ENCODE measurements around the gene GTF2A1L. TPM values are rescaled to one million over a fixed set of nuclear protein-coding genes. Genes with fewer than 3 reads are reported as not detected.

The GTF2A1L gene
- total RNA-seq, 4 donors from 2014 or later, result 0.35 to 86.8 (median 66.9) TPM; not detected in 1

GRCh38 chr2:48651158-48651790 is 33.6 kb downstream of the GTF2A1L start:
- no peak overlapping the region for H3K4me3 ChIP-seq
- no peaks in the 10 kb centered on the region for H3K4me1 ChIP-seq
- DNase-seq, result no peak
- H3K36me3 ChIP-seq, result no peaks in the 10 kb centered on the region
- no peaks in the 10 kb centered on the region for H3K27me3 ChIP-seq
- no peaks in the 10 kb centered on the region for H3K9me3 ChIP-seq
- TF ChIP-seq POLR2A (IDR thresholded peaks at IDR 0.05) (no peak), CTCF (IDR thresholded peaks at IDR 0.05) (no peak)
- intact Hi-C loops (cut with DNase I; ENCODE audit: low total_unique reads), result no loop called here
- H3K27ac ChIP-seq, result no peak overlapping the region

GRCh38 chr2:48668992-48669391 is 51.3 kb downstream of the GTF2A1L start:
- Histone ChIP-seq H3K9me3 (no peaks in the 10 kb centered on the region), H3K36me3 (peaks cover 0 to 3% of the 10 kb centered on the region in 2 donors), H3K27me3 (no peaks in the 10 kb centered on the region), H3K4me3 (no peak overlapping the region), H3K4me1 (no peaks in the 10 kb centered on the region), H3K27ac (no peak overlapping the region)
- TF ChIP-seq POLR2A (IDR thresholded peaks at IDR 0.05) (no peak), CTCF (IDR thresholded peaks at IDR 0.05) (no peak)
- intact Hi-C loops (cut with DNase I; ENCODE audit: low total_unique reads), result no loop called here
- DNase-seq, result no peak

- H3K27me3 ChIP-seq, result no peaks in the 10 kb centered on the region
- H3K4me1 ChIP-seq, result no peaks in the 10 kb centered on the region
- H3K4me3 ChIP-seq, result no peak overlapping the region
- intact Hi-C loops (cut with DNase I; ENCODE audit: low total_unique reads), result no loop called here
- DNase-seq, result no peak
- H3K9me3 ChIP-seq, result no peaks in the 10 kb centered on the region
- no peak overlapping the region for H3K27ac ChIP-seq
- no peaks in the 10 kb centered on the region for H3K36me3 ChIP-seq
- TF ChIP-seq POLR2A (IDR thresholded peaks at IDR 0.05) (no peak), CTCF (IDR thresholded peaks at IDR 0.05) (no peak)
Measured at GRCh38 chr2:48673581-48673980, 55.9 kb downstream of the GTF2A1L start.

GRCh38 chr2:48674933-48675332 is 57.3 kb downstream of the GTF2A1L start:
- DNase-seq, result no peak
- TF ChIP-seq POLR2A (IDR thresholded peaks at IDR 0.05), result no peak
- TF ChIP-seq CTCF (IDR thresholded peaks at IDR 0.05), result no peak
- no peaks in the 10 kb centered on the region for H3K9me3 ChIP-seq
- intact Hi-C loops (cut with DNase I; ENCODE audit: low total_unique reads), result no loop called here
- H3K36me3 ChIP-seq, result no peaks in the 10 kb centered on the region
- no peaks in the 10 kb centered on the region for H3K4me1 ChIP-seq
- H3K4me3 ChIP-seq, result no peak overlapping the region
- no peak overlapping the region for H3K27ac ChIP-seq
- H3K27me3 ChIP-seq, result no peaks in the 10 kb centered on the region

GRCh38 chr2:48677450-48677849 is 59.8 kb downstream of the GTF2A1L start:
- Histone ChIP-seq H3K4me3 (no peak overlapping the region), H3K4me1 (no peaks in the 10 kb centered on the region), H3K27me3 (no peaks in the 10 kb centered on the region), H3K27ac (no peak overlapping the region), H3K36me3 (no peaks in the 10 kb centered on the region), H3K9me3 (no peaks in the 10 kb centered on the region)
- no peak for DNase-seq
- intact Hi-C loops (cut with DNase I; ENCODE audit: low total_unique reads), result no loop called here
- TF ChIP-seq CTCF (IDR thresholded peaks at IDR 0.05), result no peak
- no peak for TF ChIP-seq POLR2A (IDR thresholded peaks at IDR 0.05)

All from uterus (tissue), 4 donors.